Measurements from ENCODE around the gene C4orf51. TPM values are rescaled to one million over a fixed set of nuclear protein-coding genes. Genes with fewer than 3 reads are reported as not detected.

Gene C4orf51
- total and polyA plus RNA-seq, 2 of the 8 experiments (the other 6 are each of a cell fraction or from before 2014, with no cell fraction given) = 0.54 TPM; not detected in 1

- H2BK15ac ChIP-seq (ENCODE audit: low read length) = no peak overlapping the region
- H3K36me3 ChIP-seq (ENCODE audit: control insufficient read depth in 2 of 4, insufficient read depth in 4 of 4, low read length in 3 of 4) = peaks cover 0 to 2% (median 0%) of the 10 kb centered on the region in 4 experiments; a peak in 2 of 8 replicates
- H3K18ac ChIP-seq (ENCODE audit: extremely low read depth, low read length) = no peak overlapping the region
- no peak overlapping the region for H3K27ac ChIP-seq (ENCODE audit: low read depth, low read length)
- no peak overlapping the region for H2BK20ac ChIP-seq (ENCODE audit: low read length)
- H2BK5ac ChIP-seq (ENCODE audit: low read depth, low read length) = no peak overlapping the region
- no peak overlapping the region for H3K4ac ChIP-seq (replicated peaks; ENCODE audit: insufficient read length, low read depth, low read length)
- no peak overlapping the region for H4K8ac ChIP-seq (ENCODE audit: extremely low read depth, insufficient read depth, low read length)
- H3K4me2 ChIP-seq (ENCODE audit: insufficient read depth in 1 of 2, low read depth in 2 of 2, low read length in 2 of 2) = no peak overlapping the region
- H2BK120ac ChIP-seq (replicated peaks; ENCODE audit: low read depth, low read length) = no peak overlapping the region
- 88% methylated on average over 2 of the region's 2 CpGs; no CpG with 5 or more reads in 1 of the 2 experiments for WGBS, 2 experiments (ENCODE audit: extremely low coverage in 1 of 2, insufficient coverage in 1 of 2, insufficient read length in 1 of 2, insufficient replicate concordance in 2 of 2, low coverage in 1 of 2, low lambda C conversion rate in 2 of 2, missing lambda C conversion rate in 1 of 2)
- no peak for FAIRE-seq
- no peak overlapping the region for H2AK5ac ChIP-seq (ENCODE audit: low read depth, low read length)
- H4K5ac ChIP-seq (ENCODE audit: insufficient read length, low read depth, low read length) = no peak overlapping the region
- H3K23me2 ChIP-seq (ENCODE audit: low read depth, low read length) = no peaks in the 10 kb centered on the region
- ChIA-PET CTCF (ENCODE audit: partially characterized antibody) (no interaction called here), POLR2A (ENCODE audit: partially characterized antibody) (no interaction called here)
- no peaks in the 10 kb centered on the region for H3K4me1 ChIP-seq (replicated peaks in 1 of 4; ENCODE audit: control insufficient read depth in 3 of 4, insufficient read depth in 4 of 4, low read length in 3 of 4)
- H3K4me3 ChIP-seq (ENCODE audit: extremely low read depth in 1 of 4, insufficient read depth in 2 of 4, low read depth in 3 of 4, low read length in 4 of 4) = no peak overlapping the region
- no peaks in the 10 kb centered on the region for H3K79me2 ChIP-seq (ENCODE audit: control insufficient read depth in 1 of 2, insufficient read depth in 2 of 2, low read length in 2 of 2)
- H3K27me3 ChIP-seq (replicated peaks in 1 of 4; ENCODE audit: control insufficient read depth in 3 of 4, extremely low read depth in 1 of 4, insufficient read depth in 3 of 4, low read length in 3 of 4) = no peaks in the 10 kb centered on the region
- no peaks in the 10 kb centered on the region for H4K20me1 ChIP-seq (replicated peaks in 1 of 2; ENCODE audit: control insufficient read depth in 1 of 2, insufficient read depth in 2 of 2, low read length in 2 of 2)
- peaks cover 0 to 5% of the 10 kb centered on the region in 2 experiments; a peak in 1 of 4 replicates for H3K9me3 ChIP-seq (ENCODE audit: insufficient read depth in 2 of 2, low read depth in 1 of 2, low read length in 1 of 2)
- TF ChIP-seq FOSL1 (IDR thresholded peaks at IDR 0.05; ENCODE audit: insufficient read depth, low read depth, low read length) (no peak), GTF2F1 (IDR thresholded peaks at IDR 0.05; ENCODE audit: borderline replicate concordance, low read depth, low read length) (no peak), RNF2 (IDR thresholded peaks at IDR 0.05; ENCODE audit: borderline replicate concordance, low read depth, low read length, missing control alignments, poor library complexity, severe bottlenecking) (no peak), NANOG (IDR thresholded peaks at IDR 0.05; ENCODE audit: insufficient read depth, low read depth, low read length, poor library complexity, severe bottlenecking) (no peak), MAX (IDR thresholded peaks at IDR 0.05) (no peak), HDAC6 (IDR thresholded peaks at IDR 0.05; ENCODE audit: low read depth, low read length) (no peak), BRCA1 (IDR thresholded peaks at IDR 0.05; ENCODE audit: low read depth, low read length) (no peak), GABPA (IDR thresholded peaks at IDR 0.05; ENCODE audit: borderline replicate concordance, insufficient read depth, low read length) (no peak), EP300 (IDR thresholded peaks at IDR 0.05; ENCODE audit: borderline replicate concordance in 1 of 2, low read depth in 2 of 2, low read length in 2 of 2) (no peak), JUN (IDR thresholded peaks at IDR 0.05; ENCODE audit: low read depth, low read length) (no peak), HDAC2 (IDR thresholded peaks at IDR 0.05; ENCODE audit: borderline replicate concordance in 1 of 2, low read depth in 2 of 2, low read length in 2 of 2) (no peak), POLR2AphosphoS5 (IDR thresholded peaks at IDR 0.05; ENCODE audit: low read depth, low read length) (no peak)
- no peak overlapping the region for H3K14ac ChIP-seq (ENCODE audit: insufficient read length)
- H2AFZ ChIP-seq (ENCODE audit: low read length) = no peak overlapping the region
- no peak overlapping the region for H4K91ac ChIP-seq (replicated peaks; ENCODE audit: insufficient read length, low read length)
- no peak for DNase-seq (ENCODE audit: low read depth in 1 of 2, low spot score in 2 of 2)
- no peaks in the 10 kb centered on the region for H3K79me1 ChIP-seq (ENCODE audit: low read depth, low read length)
- H3K9ac ChIP-seq (replicated peaks in 1 of 4; ENCODE audit: extremely low read depth in 1 of 4, low read depth in 3 of 4, low read length in 3 of 4) = no peak overlapping the region
- no peak overlapping the region for H3K56ac ChIP-seq (replicated peaks; ENCODE audit: insufficient read length, low read depth, low read length)
- no peak overlapping the region for H2BK12ac ChIP-seq (ENCODE audit: low read depth, low read length)
- H3K23ac ChIP-seq (ENCODE audit: insufficient read length) = no peak overlapping the region
Measured at GRCh38 chr4:145694929-145695328, 15.0 kb downstream of the C4orf51 start.

Data from H1 (cell line).